ENCODE data around the gene PGM2L1. TPM values are rescaled to one million over a fixed set of nuclear protein-coding genes. Genes with fewer than 3 reads are reported as not detected.

The PGM2L1 gene
- total RNA-seq, 1 donor = 7.2 TPM

GRCh38 chr11:74288161-74288560 is 110.1 kb downstream of the PGM2L1 start:
- peak overlapping the region; percentile 76 for H3K27ac ChIP-seq (ENCODE audit: low read depth, low read length)
- DNase-seq (ENCODE audit: insufficient read length, low spot score, missing footprints) = peak; percentile 80
- H3K4me3 ChIP-seq (ENCODE audit: insufficient read depth, low read length) = no peak overlapping the region
- peaks cover 11% of the 10 kb centered on the region for H3K4me1 ChIP-seq (ENCODE audit: insufficient read depth, low read length)
- H3K4me2 ChIP-seq (ENCODE audit: insufficient read depth, low read length) = peak overlapping the region; percentile 50
- H3K9me3 ChIP-seq (ENCODE audit: low read depth, low read length) = no peaks in the 10 kb centered on the region
- TF ChIP-seq CTCF (IDR thresholded peaks at IDR 0.05; ENCODE audit: extremely low read depth, low read depth, low read length) = no peak
- no peaks in the 10 kb centered on the region for H3K27me3 ChIP-seq (ENCODE audit: insufficient read depth, low read length)
- no peak overlapping the region for H2AFZ ChIP-seq (ENCODE audit: low read length)
- H3K36me3 ChIP-seq (ENCODE audit: insufficient read depth, low read length) = no peaks in the 10 kb centered on the region
- H3K79me2 ChIP-seq (ENCODE audit: insufficient read depth, low read length) = no peaks in the 10 kb centered on the region
- H4K20me1 ChIP-seq (ENCODE audit: insufficient read depth, low read length) = no peaks in the 10 kb centered on the region

DNA sequence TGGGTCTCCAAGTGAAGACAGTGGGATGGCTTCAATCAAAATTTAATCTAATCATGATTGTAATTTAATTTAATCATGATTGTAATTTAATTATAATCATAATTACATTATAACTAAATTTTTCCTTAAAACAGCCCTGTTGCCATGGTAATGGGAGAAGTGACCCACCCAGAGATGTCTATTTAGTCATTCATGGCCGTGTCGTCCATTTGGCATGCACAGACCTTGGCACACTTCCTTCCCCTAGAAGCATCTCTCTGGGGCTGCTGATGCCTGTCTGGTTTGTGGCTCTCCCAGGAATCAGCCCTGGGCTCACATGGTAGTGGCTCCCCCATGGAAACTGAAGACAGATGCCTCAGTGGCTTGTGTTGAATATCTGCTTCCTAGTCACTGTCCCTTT is 113.8 kb downstream of the PGM2L1 start:
- H3K27me3 ChIP-seq (ENCODE audit: insufficient read depth, low read length) = no peaks in the 10 kb centered on the region
- no peak overlapping the region for H2AFZ ChIP-seq (ENCODE audit: low read length)
- H4K20me1 ChIP-seq (ENCODE audit: insufficient read depth, low read length) = no peaks in the 10 kb centered on the region
- H3K79me2 ChIP-seq (ENCODE audit: insufficient read depth, low read length) = no peaks in the 10 kb centered on the region
- no peak overlapping the region for H3K4me3 ChIP-seq (ENCODE audit: insufficient read depth, low read length)
- peaks cover 19% of the 10 kb centered on the region for H3K4me1 ChIP-seq (ENCODE audit: insufficient read depth, low read length)
- H3K9me3 ChIP-seq (ENCODE audit: low read depth, low read length) = no peaks in the 10 kb centered on the region
- TF ChIP-seq CTCF (IDR thresholded peaks at IDR 0.05; ENCODE audit: extremely low read depth, low read depth, low read length) = no peak
- DNase-seq (ENCODE audit: insufficient read length, low spot score, missing footprints) = no peak
- H3K36me3 ChIP-seq (ENCODE audit: insufficient read depth, low read length) = no peaks in the 10 kb centered on the region
- no peak overlapping the region for H3K4me2 ChIP-seq (ENCODE audit: insufficient read depth, low read length)
- no peak overlapping the region for H3K27ac ChIP-seq (ENCODE audit: low read depth, low read length)

- DNase-seq (ENCODE audit: insufficient read length, low spot score, missing footprints) = no peak
- H3K4me2 ChIP-seq (ENCODE audit: insufficient read depth, low read length) = no peak overlapping the region
- H3K27ac ChIP-seq (ENCODE audit: low read depth, low read length) = no peak overlapping the region
Observed at GRCh38 chr11:74283580-74284180, 114.6 kb downstream of the PGM2L1 start.

DNA sequence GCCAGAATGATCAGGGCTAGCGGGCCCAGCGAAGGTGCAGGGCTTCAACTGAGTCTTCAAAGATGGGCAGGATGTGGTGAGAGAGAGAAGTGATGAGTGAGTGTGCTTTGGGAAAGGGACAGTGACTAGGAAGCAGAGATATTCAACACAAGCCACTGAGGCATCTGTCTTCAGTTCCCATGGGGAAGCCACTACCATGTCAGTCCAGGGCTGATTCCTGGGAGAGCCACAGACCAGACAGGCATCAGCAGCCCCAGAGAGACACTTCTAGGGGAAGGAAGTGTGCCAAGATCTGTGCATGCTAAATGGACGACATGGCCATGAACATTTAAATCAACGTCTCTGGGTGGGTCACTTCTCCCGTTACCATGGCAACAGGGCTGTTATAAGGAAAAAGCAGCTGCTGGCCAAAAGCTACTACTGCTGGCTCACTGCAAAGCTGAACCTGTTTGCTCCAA is 115.3 kb downstream of the PGM2L1 start:
- no peaks in the 10 kb centered on the region for H3K27me3 ChIP-seq (ENCODE audit: insufficient read depth, low read length)
- peaks cover 29% of the 10 kb centered on the region for H3K4me1 ChIP-seq (ENCODE audit: insufficient read depth, low read length)
- H3K9me3 ChIP-seq (ENCODE audit: low read depth, low read length) = no peaks in the 10 kb centered on the region
- no peaks in the 10 kb centered on the region for H3K36me3 ChIP-seq (ENCODE audit: insufficient read depth, low read length)
- no peaks in the 10 kb centered on the region for H4K20me1 ChIP-seq (ENCODE audit: insufficient read depth, low read length)
- no peak for TF ChIP-seq CTCF (IDR thresholded peaks at IDR 0.05; ENCODE audit: extremely low read depth, low read depth, low read length)
- H3K4me2 ChIP-seq (ENCODE audit: insufficient read depth, low read length) = no peak overlapping the region
- H3K79me2 ChIP-seq (ENCODE audit: insufficient read depth, low read length) = no peaks in the 10 kb centered on the region
- no peak overlapping the region for H2AFZ ChIP-seq (ENCODE audit: low read length)
- no peak for DNase-seq (ENCODE audit: insufficient read length, low spot score, missing footprints)
- H3K27ac ChIP-seq (ENCODE audit: low read depth, low read length) = no peak overlapping the region
- H3K4me3 ChIP-seq (ENCODE audit: insufficient read depth, low read length) = no peak overlapping the region

More at GRCh38 chr11:74283580-74284180, 114.6 kb downstream of the PGM2L1 start:
- TF ChIP-seq CTCF (IDR thresholded peaks at IDR 0.05; ENCODE audit: extremely low read depth, low read depth, low read length) = no peak
- H3K4me1 ChIP-seq (ENCODE audit: insufficient read depth, low read length) = peaks cover 27% of the 10 kb centered on the region
- no peaks in the 10 kb centered on the region for H3K36me3 ChIP-seq (ENCODE audit: insufficient read depth, low read length)
- H3K4me3 ChIP-seq (ENCODE audit: insufficient read depth, low read length) = no peak overlapping the region
- no peaks in the 10 kb centered on the region for H3K79me2 ChIP-seq (ENCODE audit: insufficient read depth, low read length)
- no peaks in the 10 kb centered on the region for H3K27me3 ChIP-seq (ENCODE audit: insufficient read depth, low read length)
- no peaks in the 10 kb centered on the region for H3K9me3 ChIP-seq (ENCODE audit: low read depth, low read length)
- H2AFZ ChIP-seq (ENCODE audit: low read length) = no peak overlapping the region
- H4K20me1 ChIP-seq (ENCODE audit: insufficient read depth, low read length) = no peaks in the 10 kb centered on the region
